ENCODE measurements around the gene SKI.

DNA sequence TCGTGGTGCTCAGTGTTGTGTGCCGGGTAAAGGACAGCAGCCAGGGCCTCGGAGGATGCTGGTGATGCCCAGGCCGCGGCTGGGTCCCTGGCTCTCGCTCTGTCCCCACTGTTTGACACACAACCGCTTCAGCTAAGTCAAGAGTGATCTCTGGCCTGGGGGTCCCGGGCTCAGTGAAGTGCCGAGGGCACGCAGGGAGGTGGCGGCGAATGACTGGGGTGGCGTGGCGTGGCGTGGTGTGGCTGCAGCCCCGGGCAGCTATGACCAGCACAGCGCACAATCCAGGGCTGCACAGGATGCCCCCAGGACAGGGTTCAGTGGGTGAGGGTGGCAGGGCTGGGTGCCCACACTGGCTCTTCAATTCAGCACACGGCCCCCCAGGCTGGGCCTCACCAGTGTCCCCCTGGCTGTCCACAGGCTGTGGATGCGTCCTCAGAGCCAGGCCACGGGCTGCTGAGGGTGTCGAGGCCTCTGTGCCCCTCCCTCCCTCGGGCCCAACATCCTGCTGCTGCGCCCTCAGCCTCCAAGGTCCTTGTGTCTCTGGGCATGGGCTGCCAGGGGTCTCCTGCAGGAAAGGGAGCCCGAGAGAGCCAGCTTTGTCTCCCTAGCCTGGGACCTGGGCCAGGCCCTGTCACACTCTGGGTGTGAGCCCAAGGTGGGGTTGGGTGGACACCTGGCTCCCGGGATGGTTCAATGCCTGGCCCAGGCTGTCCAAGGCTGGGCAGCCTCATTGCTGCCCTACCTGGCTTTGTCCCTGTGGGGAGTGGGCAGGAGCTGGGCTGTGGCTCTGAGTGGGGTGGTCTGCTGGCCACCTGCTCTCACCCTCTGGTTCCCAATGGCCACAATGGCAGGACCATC is 12.0 kb upstream of the SKI start:
- TF ChIP-seq CTCF (IDR thresholded peaks at IDR 0.05) (no peak), POLR2AphosphoS5 (IDR thresholded peaks at IDR 0.05; ENCODE audit: insufficient read depth in 1 of 2, low read depth in 1 of 2) (no peak)
